HL-60 (cell line): ENCODE measurements around the gene TMX1.

Source experiments
- CTCF ChIP-seq: IDR thresholded peaks from one replicate; pipeline ENCODE4 v1.5.1; 2011; ENCODE audit warnings: low read length, control low read depth, inconsistent platforms; ENCODE audit not compliant: insufficient read depth
- POLR2AphosphoS5 ChIP-seq: IDR thresholded peaks from 2 replicates; pipeline ENCODE4 v1.6.1; 2012; ENCODE audit warnings: low read depth
- REST ChIP-seq: IDR thresholded peaks from 2 replicates; pipeline ENCODE4 v1.6.1; 2012; ENCODE audit warnings: low read depth; ENCODE audit not compliant: insufficient replicate concordance

- TF ChIP-seq REST (no peak), CTCF (no peak), POLR2AphosphoS5 (no peak)
These were observed 62.4 kb downstream of the TMX1 start for GRCh38 chr14:51302295-51303030.
